SK-N-MC (cell line): ENCODE data around the gene HK3.

Experiments used
- EZH2 ChIP-seq: fragments of 200-600 bp; sonication (generic); IDR thresholded peaks from one replicate; pipeline ENCODE4 v1.6.1; 2017; ENCODE audit warnings: antibody characterized with exemption
- POLR2AphosphoS5 ChIP-seq: IDR thresholded peaks from 2 replicates; pipeline ENCODE4 v1.6.1; 2012; ENCODE audit warnings: mild to moderate bottlenecking, low read depth, low read length, borderline replicate concordance

DNA sequence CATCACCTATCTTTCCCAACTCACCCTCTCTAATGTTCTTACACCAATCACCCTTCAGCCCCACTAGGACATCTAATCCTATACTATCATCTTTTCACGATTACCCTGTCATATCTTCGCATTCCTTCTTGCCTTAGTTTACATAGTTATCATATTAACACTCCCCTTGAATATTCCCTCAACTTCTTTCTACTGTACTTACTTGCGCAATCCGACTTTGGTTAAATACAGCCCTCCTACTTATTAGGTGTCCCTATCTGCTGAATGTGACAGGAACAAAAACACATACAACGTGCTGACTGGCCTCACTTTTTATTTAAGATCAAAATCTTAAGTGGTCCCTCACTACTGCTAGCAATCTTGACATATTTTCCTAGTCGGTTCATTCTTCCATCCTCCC lies 19.5 kb upstream of the HK3 start:
- TF ChIP-seq POLR2AphosphoS5: no peak
- no peak for TF ChIP-seq EZH2
